ENCODE measurements around the gene POU2F2.

DNA sequence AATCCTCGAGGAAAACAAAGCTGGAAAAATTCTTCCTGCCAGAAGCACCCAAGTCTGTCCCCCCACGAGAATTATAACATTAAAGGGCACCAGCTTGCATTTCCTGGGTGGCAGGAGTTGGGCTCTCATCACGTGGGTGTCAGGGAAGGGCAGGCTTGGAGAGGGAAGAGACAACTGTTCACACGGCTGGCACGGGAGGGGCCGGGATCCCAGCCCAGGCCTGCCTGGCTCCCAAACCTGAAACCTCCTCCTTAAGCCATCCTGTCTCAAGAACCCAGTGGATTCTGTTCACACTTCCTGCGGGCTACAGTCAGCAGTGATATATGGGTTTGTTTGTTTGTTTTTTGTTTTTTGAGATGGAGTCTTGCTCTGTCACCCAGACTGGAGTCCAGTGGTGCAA lies 74.4 kb downstream of the POU2F2 start:
- TF ChIP-seq EZH2 (IDR thresholded peaks at IDR 0.05; ENCODE audit: low read depth, unreplicated experiment) (no peak), STAT1 (IDR thresholded peaks at IDR 0.05; ENCODE audit: unreplicated experiment) (no peak), POLR2AphosphoS5 (IDR thresholded peaks at IDR 0.05; ENCODE audit: low read depth) (no peak), EZH2phosphoT487 (IDR thresholded peaks at IDR 0.05; ENCODE audit: unreplicated experiment) (no peak), CREB1 (CRISPR knock-in tag; IDR thresholded peaks at IDR 0.05; ENCODE audit: low read depth) (no peak), ZNF114 (CRISPR knock-in tag; IDR thresholded peaks at IDR 0.05) (no peak)
- TF ChIP-seq, protein P1, sequence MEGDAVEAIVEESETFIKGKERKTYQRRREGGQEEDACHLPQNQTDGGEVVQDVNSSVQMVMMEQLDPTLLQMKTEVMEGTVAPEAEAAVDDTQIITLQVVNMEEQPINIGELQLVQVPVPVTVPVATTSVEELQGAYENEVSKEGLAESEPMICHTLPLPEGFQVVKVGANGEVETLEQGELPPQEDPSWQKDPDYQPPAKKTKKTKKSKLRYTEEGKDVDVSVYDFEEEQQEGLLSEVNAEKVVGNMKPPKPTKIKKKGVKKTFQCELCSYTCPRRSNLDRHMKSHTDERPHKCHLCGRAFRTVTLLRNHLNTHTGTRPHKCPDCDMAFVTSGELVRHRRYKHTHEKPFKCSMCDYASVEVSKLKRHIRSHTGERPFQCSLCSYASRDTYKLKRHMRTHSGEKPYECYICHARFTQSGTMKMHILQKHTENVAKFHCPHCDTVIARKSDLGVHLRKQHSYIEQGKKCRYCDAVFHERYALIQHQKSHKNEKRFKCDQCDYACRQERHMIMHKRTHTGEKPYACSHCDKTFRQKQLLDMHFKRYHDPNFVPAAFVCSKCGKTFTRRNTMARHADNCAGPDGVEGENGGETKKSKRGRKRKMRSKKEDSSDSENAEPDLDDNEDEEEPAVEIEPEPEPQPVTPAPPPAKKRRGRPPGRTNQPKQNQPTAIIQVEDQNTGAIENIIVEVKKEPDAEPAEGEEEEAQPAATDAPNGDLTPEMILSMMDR (conservative IDR thresholded peaks at IDR 0.05; ENCODE audit: low read depth in 2 of 2) = no peak
- TF ChIP-seq, protein P2, sequence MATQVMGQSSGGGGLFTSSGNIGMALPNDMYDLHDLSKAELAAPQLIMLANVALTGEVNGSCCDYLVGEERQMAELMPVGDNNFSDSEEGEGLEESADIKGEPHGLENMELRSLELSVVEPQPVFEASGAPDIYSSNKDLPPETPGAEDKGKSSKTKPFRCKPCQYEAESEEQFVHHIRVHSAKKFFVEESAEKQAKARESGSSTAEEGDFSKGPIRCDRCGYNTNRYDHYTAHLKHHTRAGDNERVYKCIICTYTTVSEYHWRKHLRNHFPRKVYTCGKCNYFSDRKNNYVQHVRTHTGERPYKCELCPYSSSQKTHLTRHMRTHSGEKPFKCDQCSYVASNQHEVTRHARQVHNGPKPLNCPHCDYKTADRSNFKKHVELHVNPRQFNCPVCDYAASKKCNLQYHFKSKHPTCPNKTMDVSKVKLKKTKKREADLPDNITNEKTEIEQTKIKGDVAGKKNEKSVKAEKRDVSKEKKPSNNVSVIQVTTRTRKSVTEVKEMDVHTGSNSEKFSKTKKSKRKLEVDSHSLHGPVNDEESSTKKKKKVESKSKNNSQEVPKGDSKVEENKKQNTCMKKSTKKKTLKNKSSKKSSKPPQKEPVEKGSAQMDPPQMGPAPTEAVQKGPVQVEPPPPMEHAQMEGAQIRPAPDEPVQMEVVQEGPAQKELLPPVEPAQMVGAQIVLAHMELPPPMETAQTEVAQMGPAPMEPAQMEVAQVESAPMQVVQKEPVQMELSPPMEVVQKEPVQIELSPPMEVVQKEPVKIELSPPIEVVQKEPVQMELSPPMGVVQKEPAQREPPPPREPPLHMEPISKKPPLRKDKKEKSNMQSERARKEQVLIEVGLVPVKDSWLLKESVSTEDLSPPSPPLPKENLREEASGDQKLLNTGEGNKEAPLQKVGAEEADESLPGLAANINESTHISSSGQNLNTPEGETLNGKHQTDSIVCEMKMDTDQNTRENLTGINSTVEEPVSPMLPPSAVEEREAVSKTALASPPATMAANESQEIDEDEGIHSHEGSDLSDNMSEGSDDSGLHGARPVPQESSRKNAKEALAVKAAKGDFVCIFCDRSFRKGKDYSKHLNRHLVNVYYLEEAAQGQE (IDR thresholded peaks at IDR 0.05; ENCODE audit: unreplicated experiment) = no peak
- TF ChIP-seq, protein P3, sequence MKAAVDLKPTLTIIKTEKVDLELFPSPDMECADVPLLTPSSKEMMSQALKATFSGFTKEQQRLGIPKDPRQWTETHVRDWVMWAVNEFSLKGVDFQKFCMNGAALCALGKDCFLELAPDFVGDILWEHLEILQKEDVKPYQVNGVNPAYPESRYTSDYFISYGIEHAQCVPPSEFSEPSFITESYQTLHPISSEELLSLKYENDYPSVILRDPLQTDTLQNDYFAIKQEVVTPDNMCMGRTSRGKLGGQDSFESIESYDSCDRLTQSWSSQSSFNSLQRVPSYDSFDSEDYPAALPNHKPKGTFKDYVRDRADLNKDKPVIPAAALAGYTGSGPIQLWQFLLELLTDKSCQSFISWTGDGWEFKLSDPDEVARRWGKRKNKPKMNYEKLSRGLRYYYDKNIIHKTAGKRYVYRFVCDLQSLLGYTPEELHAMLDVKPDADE (IDR thresholded peaks at IDR 0.05) = no peak

Measured in GM23338 (cell line).